GM12878 (cell line): ENCODE measurements around the gene FFAR2.

ENCODE experiments used
- FOXM1 ChIP-seq: IDR thresholded peaks from 2 replicates; pipeline ENCODE4 v1.6.1; 2012; ENCODE audit warnings: low read depth, mild to moderate bottlenecking, inconsistent platforms, low read length, moderate library complexity
- PBX3 ChIP-seq: IDR thresholded peaks from 2 replicates; pipeline ENCODE4 v1.6.1; 2011; ENCODE audit warnings: mild to moderate bottlenecking, low read depth, low read length, moderate library complexity; ENCODE audit not compliant: insufficient replicate concordance
- POLR2A ChIP-seq: IDR thresholded peaks from 2 replicates; pipeline ENCODE4 v1.6.1; 2011; ENCODE audit warnings: low read depth, mild to moderate bottlenecking, low read length
- SIN3A ChIP-seq: IDR thresholded peaks from 2 replicates; pipeline ENCODE4 v1.6.1; 2012; ENCODE audit warnings: low read depth, low read length, improper control_type of control experiment

- TF ChIP-seq POLR2A (no peak), FOXM1 (no peak), SIN3A (no peak), PBX3 (no peak)
These were observed 12.2 kb upstream of the FFAR2 start for GRCh38 chr19:35435896-35436295.
